GM12891 (cell line): ENCODE results near the gene DNAJC30.

Experiments used
- DNase-seq: peaks from one replicate; pipeline ENCODE4 v3.0.0; 2011; ENCODE audit warnings: low spot score; ENCODE audit not compliant: insufficient read length
- FAIRE-seq: peaks from 2 replicates; lab custom pipeline; 2011; peaks lifted over from hg19 to GRCh38; lab: Jason Lieb, UNC
- PAX5 ChIP-seq: IDR thresholded peaks from 2 replicates; pipeline ENCODE4 v1.6.1; 2011; ENCODE audit warnings: low read length, moderate library complexity, mild to moderate bottlenecking; ENCODE audit not compliant: insufficient read depth, severe bottlenecking
- POLR2A ChIP-seq: IDR thresholded peaks from 2 replicates; pipeline ENCODE4 v1.6.1; 2011; ENCODE audit warnings: low read depth, low read length, control low read depth
- POLR2AphosphoS5 ChIP-seq: IDR thresholded peaks from 2 replicates; pipeline ENCODE4 v1.6.1; 2011; ENCODE audit warnings: low read depth, low read length, control low read depth
- POU2F2 ChIP-seq: IDR thresholded peaks from 2 replicates; pipeline ENCODE4 v1.6.1; 2011; ENCODE audit warnings: low read depth, mild to moderate bottlenecking, control low read depth, low read length, moderate library complexity
- SPI1 ChIP-seq: IDR thresholded peaks from 2 replicates; pipeline ENCODE4 v1.6.1; 2011; ENCODE audit warnings: low read depth, low read length, control low read depth
- TAF1 ChIP-seq: IDR thresholded peaks from 2 replicates; pipeline ENCODE4 v1.6.1; 2011; ENCODE audit warnings: low read depth, low read length, control low read depth

DNAJC30 gene

GRCh38 chr7:73633844-73634243 is 49.4 kb downstream of the DNAJC30 start:
- no peak for FAIRE-seq

GRCh38 chr7:73633323-73633722 is 49.9 kb downstream of the DNAJC30 start:
- FAIRE-seq (no peak), DNase-seq (no peak)
- TF ChIP-seq POLR2AphosphoS5, result no peak
- no peak for TF ChIP-seq POU2F2
- TF ChIP-seq SPI1, result no peak
- TF ChIP-seq TAF1, result no peak

More at GRCh38 chr7:73633844-73634243, 49.4 kb downstream of the DNAJC30 start:
- TF ChIP-seq POU2F2 (no peak), SPI1 (no peak), PAX5 (no peak), POLR2AphosphoS5 (no peak), TAF1 (no peak)
- no peak for DNase-seq

GRCh38 chr7:73631558-73631957 is 51.7 kb downstream of the DNAJC30 start:
- DNase-seq, result no peak
- TF ChIP-seq SPI1 (no peak), TAF1 (no peak), PAX5 (no peak), POLR2AphosphoS5 (no peak), POLR2A (no peak), POU2F2 (no peak)
- FAIRE-seq, result no peak
